Suprapubic skin (tissue), 4 donors: ENCODE results near the gene NADSYN1.
"Not testable (repeated sequence)": the region's sequence is repeated elsewhere in the genome, so short reads cannot be mapped to it uniquely, and the experiment has no call there.

Experiments used
- CTCF ChIP-seq, 2 donors: fragments of 200-600 bp in 1 of 2; fragments of 450-650 bp in 1 of 2; sonication (generic) in 1 of 2; IDR thresholded peaks; one replicate each; pipeline ENCODE4 v1.5.1; 2016 to 2019; ENCODE audit warnings: antibody characterized with exemption in 2 of 2, mild to moderate bottlenecking in 1 of 2, moderate library complexity in 1 of 2
- EP300 ChIP-seq: sonication (generic); formaldehyde crosslinking; IDR thresholded peaks from one replicate; pipeline ENCODE4 v1.6.1; 2017; ENCODE audit warnings: antibody characterized with exemption
- POLR2A ChIP-seq, 2 donors: fragments of 450-650 bp; IDR thresholded peaks; one replicate each; pipeline ENCODE4 v1.6.1; 2017; ENCODE audit warnings: antibody characterized with exemption in 2 of 2, mild to moderate bottlenecking in 2 of 2, moderate library complexity in 2 of 2
- POLR2AphosphoS5 ChIP-seq, 3 donors: sonication (generic); formaldehyde crosslinking; IDR thresholded peaks; one replicate each; pipeline ENCODE4 v1.6.1; 2017; ENCODE audit warnings: antibody characterized with exemption in 3 of 3

- TF ChIP-seq EP300; CTCF (IDR thresholded peaks at IDR 0.05); POLR2AphosphoS5 (IDR thresholded peaks at IDR 0.05); POLR2A (IDR thresholded peaks at IDR 0.05): not testable (repeated sequence)
Observed at GRCh38 chr11:71534711-71535608, 82.0 kb downstream of the NADSYN1 start.
